ENCODE data around the gene PARP9. TPM values are rescaled to one million over a fixed set of nuclear protein-coding genes. Genes with fewer than 3 reads are reported as not detected.

PARP9 gene
- total and polyA plus RNA-seq, 2 of the 13 experiments (the other 11 are each of a cell fraction or from before 2014, with no cell fraction given): 6.5 to 10.6 TPM

GRCh38 chr3:122508135-122508914 lies 55.8 kb downstream of the PARP9 start (continued):
- TF ChIP-seq XBP1 (CRISPR knock-in tag; IDR thresholded peaks at IDR 0.05) (no peak), SMAD9 (CRISPR knock-in tag; IDR thresholded peaks at IDR 0.05) (no peak)

GRCh38 chr3:122506450-122506849 lies 57.6 kb downstream of the PARP9 start:
- no peak overlapping the region for H3K27ac ChIP-seq (ENCODE audit: extremely low read length, insufficient read depth, low read length)
- FAIRE-seq: no peak
- ChIA-PET CTCF (ENCODE audit: low intra/inter-chr PET ratio, low total read pairs) (no interaction called here), POLR2A (no interaction called here)
- no peak overlapping the region for H3K4me3 ChIP-seq (replicated peaks in 1 of 3; ENCODE audit: insufficient read depth in 1 of 3, low read depth in 2 of 3, low read length in 3 of 3)
- BruUV-seq (replicated peaks): no TSS peak
- in situ Hi-C loops (cut with HindIII; ENCODE audit: extremely low pct_ligation_motif_present, low pct_unique_long_range_greater_than_20kb) (no loop called here), intact Hi-C loops (cut with micrococcal nuclease; ENCODE audit: unreplicated experiment) (no loop called here)
- H3K9me3 ChIP-seq (ENCODE audit: low read length): no peaks in the 10 kb centered on the region
- no peak for TF ChIP-seq CEBPZ (IDR thresholded peaks at IDR 0.05; ENCODE audit: low read length)
- no peak for TF ChIP-seq HOMEZ (CRISPR knock-in tag; IDR thresholded peaks at IDR 0.05; ENCODE audit: low read depth)
- TF ChIP-seq SRY (CRISPR knock-in tag; IDR thresholded peaks at IDR 0.05): no peak
- peaks cover 93% of the 10 kb centered on the region for H3K79me2 ChIP-seq (ENCODE audit: insufficient read depth, low read length)
- no peak for ATAC-seq
- H4K20me1 ChIP-seq (ENCODE audit: insufficient read depth, low read length): peaks cover 20% of the 10 kb centered on the region
- no peaks in the 10 kb centered on the region for H3K27me3 ChIP-seq (ENCODE audit: control insufficient read depth in 1 of 2, insufficient read depth in 2 of 2, low read length in 2 of 2)
- peaks cover 22% of the 10 kb centered on the region for H3K4me1 ChIP-seq (ENCODE audit: insufficient read depth, low read length)
- H3K4me2 ChIP-seq (ENCODE audit: low read depth, low read length): no peak overlapping the region
- no peak for DNase-seq (ENCODE audit: low spot score)
- H3K36me3 ChIP-seq (replicated peaks in 1 of 2; ENCODE audit: control insufficient read depth in 1 of 2, insufficient read depth in 2 of 2, low read length in 2 of 2): no peaks in the 10 kb centered on the region
- H2AFZ ChIP-seq (ENCODE audit: low read length): no peak overlapping the region
- no peak overlapping the region for H3K9ac ChIP-seq (ENCODE audit: insufficient read depth, low read depth, low read length)
- 96% methylated on average over 1 of the region's 1 CpG for whole genome bisulfite sequencing (ENCODE audit: low lambda C conversion rate)
